DMS79 treated with DMSO at 0.1 percent for 48 hours (cell line): ENCODE data around the gene AAMP.

ENCODE experiments used
- DNase-seq: peaks from one replicate; lab custom pipeline; 2025; lab: John Stamatoyannopoulos, UW

AAMP gene

GRCh38 chr2:218294430-218295022 lies 24.6 kb upstream of the AAMP start:
- DNase-seq = peak; percentile 8

DNA sequence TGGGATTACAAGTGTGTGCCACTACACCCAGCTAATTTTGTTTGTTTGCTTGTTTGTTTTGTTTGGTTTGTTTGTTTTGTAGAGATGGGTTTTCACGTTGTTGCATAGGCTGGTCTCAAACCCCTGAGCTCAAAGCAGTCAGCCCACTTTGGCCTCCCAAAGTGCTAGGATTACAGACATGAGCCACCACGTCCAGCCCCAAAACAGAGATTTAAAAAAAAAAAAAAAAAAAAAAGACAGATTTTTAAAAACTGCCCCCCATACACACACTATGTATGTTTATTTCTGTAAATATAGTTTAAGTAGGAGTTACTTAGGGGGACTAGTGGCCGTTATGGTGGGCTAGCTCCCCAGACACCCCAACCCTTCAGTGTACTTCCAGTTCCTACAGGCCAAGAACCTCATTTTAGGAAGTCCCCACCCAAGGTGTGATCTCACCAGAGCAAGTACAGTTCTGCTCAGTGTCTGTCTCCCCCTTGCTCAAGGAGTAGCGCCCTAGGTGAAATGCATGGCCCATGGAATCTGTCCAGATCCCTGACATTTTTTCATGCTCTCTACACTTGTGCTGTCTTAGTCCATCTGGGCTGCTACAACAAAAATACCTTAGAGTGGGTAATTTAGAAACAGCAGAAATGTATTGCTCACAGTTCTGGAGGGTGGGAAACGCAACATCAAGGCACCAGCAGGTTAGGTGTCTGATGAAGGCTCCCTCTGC lies 23.9 kb upstream of the AAMP start:
- no peak for DNase-seq

- peak; percentile 40 for DNase-seq
These were observed 22.4 kb upstream of the AAMP start, which contains the start of gene TMBIM1 for GRCh38 chr2:218292048-218293014. TSS of gene TMBIM1 (minus strand) at chr2:218292503. CDS start at chr2:218282141, 10,362 bp downstream.

DNA sequence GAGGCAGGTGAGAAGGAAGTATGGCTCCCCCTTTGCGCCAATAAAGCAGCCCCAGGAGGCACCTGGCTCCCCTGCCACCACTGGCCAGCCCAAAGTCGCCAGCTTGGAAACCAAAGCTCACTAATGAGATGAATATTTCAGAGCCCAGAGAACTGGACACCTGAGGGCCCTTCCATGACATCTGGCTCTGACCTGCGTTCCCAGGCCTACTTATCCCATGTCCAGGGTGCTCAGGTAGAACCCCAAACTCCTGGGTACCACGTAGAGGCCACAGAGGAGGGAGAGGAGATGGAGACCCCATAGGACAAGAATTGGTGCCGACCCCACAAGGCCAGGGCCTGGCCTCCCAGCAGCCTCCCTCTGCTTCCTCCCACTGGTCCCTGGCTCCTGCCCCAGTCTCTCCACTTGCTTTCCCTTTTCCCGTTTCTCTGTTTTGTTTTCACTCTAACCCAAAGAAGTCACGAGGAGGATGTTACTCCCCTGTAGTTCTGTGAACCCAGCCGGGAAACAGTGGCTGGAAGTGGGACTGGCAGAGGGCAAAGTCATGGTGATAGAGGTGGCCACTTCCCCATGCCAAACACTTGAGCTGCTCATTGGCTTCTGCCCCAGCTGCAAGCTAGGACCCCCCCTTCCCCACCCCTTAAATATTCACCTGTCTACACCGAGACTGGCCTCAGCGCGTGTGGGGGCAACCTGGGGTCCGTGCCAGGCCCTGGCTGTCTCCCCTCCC lies 21.5 kb upstream of the AAMP start:
- no peak for DNase-seq

- no peak for DNase-seq
These were observed 20.7 kb upstream of the AAMP start for GRCh38 chr2:218290316-218291261.

DNA sequence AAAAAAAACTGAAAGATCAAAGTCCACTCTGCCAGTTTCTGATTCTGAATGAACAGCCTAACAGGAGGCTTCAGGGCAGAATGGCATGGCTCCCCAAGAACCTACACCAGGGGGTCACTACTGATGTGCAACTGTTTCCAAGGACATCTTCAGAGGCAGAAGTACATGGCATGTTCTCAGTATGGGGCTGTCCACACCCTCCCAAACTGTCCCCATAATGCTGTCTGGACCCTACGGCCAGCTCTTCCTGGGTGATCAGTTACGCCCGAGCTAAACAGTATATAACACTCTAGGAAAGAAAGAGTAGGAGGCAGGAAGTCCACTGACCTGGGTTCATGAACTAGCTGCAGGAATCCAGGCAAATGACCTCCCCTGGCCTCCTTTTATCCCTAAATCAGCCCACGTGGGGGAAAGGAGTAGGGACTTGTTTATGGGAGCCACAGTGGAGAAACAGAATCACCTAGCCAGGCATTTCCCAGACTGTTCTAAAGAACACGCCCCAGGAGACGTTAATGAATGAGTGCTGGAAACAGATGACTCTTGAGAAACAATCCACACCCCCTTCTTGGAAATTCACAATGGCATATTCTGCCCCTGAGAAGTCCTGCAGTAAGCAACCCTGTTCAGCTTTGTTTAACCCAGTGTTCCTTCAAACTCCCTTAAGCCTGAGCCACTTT lies 19.8 kb upstream of the AAMP start:
- DNase-seq = peak; percentile 19

- no peak for DNase-seq
These were observed 16.9 kb upstream of the AAMP start for GRCh38 chr2:218286570-218287459.

DNA sequence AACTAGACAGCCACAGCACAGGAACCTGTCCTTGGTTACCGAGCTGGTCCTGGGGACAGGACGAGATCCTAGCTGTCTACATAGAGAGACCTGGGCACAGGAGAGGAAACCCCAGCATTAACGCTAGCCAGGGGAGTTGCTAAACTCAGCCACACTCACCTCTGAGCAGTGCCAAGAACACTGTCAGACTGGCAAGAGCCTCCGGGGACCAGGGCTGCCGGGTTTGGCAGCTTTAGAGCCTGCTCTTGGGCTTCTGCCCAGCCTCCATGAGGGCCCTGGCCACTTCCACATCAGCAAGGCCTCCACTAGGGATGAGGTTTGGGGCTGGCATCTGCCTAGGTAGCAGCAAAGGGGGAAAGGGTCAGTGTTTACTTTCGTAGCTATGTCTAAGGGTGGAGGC lies 15.7 kb upstream of the AAMP start:
- peak; percentile 20 for DNase-seq

DNA sequence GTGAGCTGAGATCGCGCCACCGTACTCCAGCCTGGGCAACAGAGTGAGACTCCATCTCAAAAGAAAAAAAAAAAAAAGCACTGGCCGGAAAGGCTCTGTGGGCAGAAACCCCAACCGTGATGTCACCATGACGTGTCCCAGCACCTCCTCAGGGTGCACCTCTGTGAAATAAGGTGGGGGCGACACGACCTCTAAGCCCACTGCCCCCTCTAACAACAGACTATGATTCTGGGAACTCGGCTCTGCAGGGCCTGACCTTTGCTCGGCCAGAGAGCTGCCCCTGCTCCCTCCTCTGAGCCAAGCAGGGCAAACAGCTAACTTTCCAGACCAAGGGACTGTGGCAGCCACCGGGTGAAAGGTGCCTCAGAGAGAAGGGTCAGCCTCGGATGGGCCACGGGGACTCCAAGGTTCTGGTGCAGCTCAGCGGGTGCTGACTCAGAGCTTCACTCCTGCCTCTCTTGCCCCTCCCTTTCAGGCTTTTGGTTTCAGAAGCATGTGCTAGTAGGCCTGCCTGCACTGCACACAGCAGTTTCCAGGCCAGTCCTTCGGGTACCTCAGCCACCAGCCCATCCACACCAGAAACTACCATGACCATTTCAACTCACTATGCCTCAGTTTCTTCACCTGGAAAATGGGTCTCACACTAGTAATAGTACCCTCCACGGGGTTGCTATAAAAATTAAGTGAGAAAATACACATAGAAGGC lies 14.3 kb upstream of the AAMP start:
- DNase-seq = no peak

GRCh38 chr2:218282173-218282991 lies 12.4 kb upstream of the AAMP start:
- peak; percentile 13 for DNase-seq

DNA sequence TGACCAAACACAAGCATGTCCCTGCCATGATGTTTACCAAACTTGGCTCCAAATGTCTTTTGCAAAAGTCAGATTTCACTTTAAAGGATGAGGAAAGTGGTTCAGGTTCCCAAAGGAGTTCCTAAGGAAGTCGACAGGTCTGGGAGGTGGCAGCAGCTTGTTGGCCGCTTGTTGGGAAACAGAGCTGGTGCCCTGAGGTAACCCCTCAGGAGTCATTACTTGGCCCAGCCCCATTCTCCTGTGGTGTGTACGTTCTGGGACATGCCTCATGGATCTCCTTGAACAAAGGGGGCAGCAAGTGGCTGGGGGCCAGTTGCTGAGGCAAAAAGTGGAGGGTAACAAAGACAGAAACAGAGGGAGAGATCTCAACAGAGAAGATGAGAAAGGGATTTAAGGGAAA lies 11.5 kb upstream of the AAMP start:
- no peak for DNase-seq

DNA sequence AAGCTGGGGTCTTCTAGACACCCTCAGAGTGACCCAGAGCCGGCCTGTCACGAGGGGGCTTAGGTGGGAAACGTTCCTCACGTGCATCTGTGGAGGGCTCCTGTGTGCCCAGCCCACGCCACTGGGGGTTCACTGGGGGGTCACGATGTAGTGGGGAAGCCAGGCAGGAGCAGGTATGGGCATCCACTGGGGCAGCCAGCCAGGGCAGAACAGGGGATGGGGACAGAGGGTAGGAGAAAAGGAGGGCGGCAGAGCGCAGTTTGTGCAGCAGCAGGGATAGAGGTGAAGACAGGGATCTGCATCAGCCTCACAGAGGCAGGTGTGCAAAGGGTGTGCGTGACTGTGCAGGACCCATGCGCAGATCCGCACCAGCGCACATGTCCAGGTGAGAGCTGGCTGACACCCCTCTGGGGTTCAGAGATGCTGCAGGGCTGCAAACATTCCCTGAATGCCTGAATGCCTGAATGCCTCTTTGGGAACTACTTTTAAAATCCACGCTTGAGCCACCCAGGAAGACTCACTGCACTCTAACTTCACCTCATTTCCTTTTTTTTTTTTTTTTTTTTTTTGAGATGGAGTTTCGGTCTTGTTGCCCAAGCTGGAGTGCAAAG lies 10.4 kb upstream of the AAMP start:
- no peak for DNase-seq

DNA sequence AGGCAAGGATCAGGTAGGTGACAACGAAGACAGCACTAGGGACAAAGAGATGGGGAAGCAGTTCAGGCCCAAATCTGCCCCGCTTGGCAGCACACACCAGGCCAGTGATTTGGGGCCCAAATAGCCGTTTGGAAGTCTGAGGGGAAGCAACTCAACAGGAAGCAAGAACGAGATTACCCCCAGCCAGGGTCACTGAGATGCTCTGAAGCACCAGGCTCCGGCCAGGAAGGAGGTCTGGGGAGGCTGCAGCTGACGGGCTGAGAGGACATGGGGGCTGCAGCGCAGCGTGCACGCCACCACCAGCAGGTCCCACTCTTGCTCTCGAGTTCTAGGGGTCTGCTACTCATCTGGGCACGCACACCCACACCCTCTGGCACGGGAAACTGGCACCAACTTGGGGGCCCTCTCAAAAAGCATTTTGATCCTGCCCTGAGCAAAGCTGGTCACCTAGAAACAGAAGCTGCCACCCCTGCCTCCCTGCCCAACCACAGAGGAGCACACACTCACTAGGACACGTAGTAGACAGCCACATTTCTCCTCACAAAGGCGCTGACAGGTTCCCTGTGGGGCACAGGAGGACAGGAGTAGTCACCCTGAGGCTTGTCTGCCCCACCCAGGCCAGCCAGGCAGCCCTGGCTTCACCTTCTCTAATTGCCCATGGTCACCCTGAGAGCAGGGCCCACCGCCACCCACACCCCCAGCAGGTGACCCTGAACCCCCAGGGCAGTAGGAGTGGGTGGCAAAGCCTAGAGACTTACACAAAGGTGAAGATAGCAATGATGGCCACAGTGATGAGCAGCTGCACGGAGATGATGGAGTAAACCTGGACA lies 8.8 kb upstream of the AAMP start:
- no peak for DNase-seq

GRCh38 chr2:218277921-218278320 lies 8.0 kb upstream of the AAMP start:
- DNase-seq = no peak

DNA sequence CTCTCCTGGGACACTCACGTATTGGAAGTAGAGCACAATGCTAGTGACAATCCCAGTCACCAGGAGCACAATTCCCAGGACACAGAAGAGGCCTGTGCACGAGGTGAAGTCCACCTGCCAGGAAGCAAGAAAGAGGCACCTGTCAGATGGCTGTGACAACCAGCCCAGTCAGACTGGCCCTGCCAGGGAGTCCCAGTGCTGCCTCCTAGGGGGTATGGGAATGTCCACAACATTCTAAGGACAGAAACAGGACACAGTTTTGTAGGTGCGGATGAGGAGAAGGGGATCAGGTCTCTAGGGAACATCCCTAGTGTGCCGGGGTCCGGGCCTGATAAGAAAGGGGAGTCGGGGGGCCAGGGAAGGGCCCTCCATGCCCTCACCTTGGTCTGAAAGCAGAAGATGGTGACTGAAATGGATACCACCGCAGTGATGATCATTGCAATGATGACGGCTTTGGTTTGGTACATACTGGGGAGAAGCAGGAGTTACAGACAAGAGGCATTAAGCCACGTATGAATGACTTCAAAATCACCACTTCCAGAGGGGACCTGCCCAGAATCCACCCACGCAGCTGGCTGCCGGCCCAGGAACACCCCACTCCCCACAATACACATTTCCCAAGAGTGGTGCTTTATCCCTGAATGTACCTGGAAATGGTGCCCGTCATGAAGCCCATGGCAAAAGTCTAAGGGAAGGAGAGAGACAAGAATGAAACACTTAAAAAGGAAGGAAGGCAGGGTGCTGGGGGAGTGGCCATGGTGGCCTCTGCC lies 7.2 kb upstream of the AAMP start:
- DNase-seq = no peak
